ENCODE measurements around the gene DDTL.

DDTL gene

DNA sequence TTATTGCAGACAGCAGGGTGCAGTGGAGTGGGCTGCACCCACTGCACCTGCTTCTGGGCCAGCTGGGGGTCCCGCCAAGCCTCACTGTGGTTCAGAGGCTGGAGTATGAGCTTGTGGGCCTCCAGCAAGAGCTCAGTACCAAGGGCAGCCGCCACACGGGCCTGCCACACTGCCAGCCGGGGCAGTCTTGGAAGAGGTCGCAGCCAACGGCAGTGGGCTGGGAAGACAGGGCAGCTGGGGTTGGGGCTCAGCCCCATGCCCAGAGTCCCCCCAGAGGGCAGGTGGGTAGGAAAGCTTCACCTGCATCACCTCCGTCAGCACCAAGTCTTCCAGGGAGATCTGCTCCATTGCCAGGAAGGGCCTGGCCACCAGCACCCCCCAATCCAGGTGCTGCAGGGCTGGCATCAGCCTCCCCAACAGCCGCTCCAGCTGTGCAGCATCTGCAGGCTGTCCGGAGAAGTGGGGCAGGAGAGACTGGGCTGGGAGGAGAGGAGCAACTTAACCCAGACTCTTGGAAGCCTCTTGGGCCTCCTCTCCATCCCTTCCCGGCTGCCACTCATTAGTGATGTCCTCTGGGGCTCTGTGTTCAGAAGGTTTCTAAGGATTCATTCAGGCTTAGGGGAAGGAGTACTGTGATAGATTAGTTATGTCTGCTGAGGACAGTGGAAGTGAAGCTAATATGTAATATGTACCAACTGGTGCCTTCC, 39.7 kb downstream of the DDTL start:
- peak; percentile 2 for DNase-seq (ENCODE audit: low spot score)

DNA sequence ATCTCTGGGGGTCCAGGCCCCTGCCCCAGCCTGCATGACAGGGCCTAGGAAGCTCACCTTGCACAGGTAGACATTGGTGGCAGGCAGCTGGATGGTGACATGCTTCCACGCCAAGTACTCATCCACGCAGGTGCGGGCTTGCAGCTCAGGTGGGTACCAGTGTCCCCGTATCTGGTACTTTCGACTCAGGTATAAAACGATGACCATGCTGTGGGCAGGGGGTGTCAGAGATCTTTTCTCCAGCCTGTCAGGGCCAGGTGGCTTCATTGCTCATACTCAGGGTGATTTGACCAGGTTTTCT, 40.2 kb downstream of the DDTL start:
- DNase-seq (ENCODE audit: low spot score) = no peak

DNA sequence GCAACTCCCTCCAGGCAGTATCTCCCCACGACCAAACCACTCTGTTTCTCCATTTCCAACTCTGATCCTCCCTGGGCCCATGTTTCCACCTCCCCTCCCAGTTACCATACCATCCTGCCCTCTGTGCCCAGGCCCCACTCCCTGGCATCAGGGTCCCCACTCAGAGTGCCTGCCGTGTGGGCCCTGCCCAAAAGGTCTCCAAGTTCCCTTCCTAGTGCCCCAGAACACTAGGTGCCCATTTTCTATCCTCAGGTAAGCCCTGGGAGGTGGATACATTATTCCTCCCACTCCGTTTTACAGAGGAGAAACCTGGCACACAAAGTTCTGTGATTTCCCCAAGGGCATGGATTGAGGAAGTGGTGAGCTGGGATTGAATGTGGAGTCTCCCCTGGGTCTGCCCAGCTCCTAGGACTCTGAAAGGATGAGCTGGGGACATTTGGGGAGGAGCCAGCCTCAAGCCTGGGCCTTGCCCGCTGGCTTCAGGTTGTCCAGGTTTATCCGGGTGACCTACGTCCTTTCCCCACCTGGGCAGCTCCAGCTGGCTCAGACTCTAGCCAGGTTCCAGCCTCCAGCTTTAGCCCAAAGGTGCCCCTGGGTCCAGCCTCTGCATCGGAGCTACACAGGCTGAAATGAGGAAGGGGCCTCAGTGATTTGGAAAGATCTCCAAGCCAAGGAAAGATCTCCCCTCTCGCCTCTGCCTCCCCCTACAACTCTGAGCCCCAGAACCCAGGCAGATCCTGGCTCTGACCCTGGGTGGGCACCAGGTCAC, 40.7 kb downstream of the DDTL start:
- no peak for DNase-seq (ENCODE audit: low spot score)

DNA sequence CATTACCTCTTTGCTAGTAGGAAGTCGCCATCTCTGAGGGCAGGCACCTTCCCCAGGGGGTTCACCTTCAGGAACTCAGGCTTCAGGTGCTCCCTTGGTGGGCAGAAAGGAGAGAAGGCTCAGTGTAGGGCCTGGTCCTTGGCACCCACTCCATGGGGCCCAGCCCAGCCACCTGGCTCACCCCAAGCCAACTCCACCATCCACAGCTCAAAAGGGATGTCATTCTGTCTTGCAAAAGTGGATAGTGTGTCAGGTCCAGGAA, 41.3 kb downstream of the DDTL start:
- DNase-seq (ENCODE audit: low spot score) = no peak

DNA sequence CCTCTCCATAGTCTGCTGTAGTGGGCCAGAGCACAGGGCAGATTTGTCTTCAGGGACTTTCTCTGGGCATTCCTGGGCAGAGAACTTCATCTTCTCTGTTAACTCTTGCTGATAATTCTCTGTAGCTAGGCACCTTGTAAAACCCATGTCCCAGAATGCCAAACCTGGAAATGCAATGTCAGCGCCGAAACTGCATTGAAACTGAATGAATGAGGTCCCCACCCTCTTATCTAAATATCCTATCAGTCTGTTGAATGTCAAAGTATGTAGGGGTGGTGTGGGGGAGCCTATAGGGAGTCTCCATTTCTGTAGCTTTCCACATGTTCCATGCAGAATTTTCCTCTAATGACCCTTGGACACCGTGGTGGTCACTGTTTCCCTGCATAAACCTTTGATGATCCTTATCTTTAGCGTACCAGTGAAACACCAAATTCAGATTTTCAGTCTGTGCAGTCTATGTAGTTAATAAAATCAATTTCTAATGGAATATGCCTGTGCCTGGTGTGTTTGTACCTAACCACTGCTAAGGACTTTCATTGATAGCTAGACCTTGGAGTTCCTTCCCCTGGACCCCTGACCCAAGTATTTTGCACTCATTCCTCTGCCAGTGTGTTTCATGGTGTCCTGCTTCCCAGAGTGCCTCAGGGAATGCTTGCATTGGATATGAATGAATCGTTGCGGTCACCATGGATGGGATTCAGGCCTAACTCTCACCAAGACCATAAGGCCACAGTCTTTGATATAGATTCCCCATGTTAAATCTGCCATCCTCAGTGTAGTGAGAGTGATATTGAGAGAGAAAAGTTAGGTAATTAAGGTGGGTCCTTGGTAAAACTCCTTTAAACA, 41.9 kb downstream of the DDTL start:
- DNase-seq (ENCODE audit: low spot score) = no peak

DNA sequence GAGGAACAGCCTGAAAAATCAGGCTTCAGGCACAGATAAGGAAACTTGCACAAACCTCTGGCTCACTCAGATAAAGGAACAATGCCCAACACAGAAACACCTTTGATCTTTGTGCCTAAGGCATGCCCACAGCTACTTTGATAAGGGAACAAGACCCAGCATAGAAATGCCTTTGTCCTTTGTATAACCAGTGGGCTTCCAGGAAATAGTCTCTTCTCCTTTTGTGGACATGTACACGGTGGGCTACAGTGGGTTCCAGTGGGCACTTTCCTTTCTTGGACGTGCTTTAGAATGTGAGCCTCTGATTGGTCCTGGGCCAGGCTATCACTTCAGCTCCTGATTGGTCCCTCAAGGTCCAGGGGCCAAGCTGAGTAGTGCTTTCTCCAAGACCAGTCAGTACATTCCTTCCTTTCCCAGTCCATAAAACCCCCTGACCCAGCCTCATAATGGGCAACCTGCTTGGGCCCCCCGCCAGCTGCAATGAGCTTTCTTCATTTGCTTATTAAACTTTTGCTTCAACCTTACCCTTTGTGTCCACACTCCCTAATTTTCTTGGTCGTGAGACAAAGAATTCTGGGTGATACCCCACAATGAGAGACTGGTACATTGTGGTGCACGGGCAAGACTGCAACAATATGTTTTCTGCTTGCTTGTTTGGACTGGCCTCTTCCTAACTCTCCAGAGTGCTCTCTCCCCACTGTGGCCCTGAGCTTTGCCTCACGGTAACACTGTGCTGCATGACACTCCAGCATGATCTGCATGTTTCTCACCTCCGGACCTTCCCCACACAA, 42.7 kb downstream of the DDTL start:
- DNase-seq (ENCODE audit: low spot score) = no peak

DNA sequence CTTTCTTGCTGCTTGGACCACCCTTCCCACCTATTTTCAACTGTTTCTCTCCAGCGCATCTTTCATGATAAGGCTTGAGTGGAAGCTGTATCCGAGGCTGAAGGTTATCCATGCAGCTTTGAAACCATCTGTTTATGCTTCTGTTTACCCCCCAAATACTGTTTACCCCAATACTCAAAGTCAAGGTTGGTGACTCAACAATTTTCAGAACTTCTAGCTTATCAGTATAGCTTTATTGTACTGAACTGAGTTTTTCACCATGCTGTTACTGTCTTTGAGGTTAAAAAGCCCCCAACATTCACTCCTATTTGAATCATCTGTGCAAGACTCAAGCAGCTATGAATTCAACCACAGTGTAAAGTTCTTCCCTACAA, 43.3 kb downstream of the DDTL start:
- DNase-seq (ENCODE audit: low spot score) = no peak

DNA sequence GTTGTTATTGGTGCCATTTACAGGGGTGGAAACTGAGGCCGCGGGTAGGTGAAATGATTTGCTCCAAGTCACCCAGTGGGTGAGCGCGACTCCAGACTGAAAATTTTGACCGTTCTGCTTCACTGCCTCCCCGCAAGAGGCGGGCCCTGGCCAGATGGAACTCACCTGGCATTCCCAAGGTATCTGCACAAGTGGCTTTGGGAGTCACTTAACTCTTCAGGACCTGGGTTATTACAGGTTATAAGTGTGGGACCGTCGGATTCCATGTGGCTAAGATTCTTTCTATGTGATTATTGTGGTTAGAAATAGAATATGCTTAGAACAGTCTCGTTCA, 45.0 kb downstream of the DDTL start:
- DNase-seq (ENCODE audit: low spot score) = no peak

DNA sequence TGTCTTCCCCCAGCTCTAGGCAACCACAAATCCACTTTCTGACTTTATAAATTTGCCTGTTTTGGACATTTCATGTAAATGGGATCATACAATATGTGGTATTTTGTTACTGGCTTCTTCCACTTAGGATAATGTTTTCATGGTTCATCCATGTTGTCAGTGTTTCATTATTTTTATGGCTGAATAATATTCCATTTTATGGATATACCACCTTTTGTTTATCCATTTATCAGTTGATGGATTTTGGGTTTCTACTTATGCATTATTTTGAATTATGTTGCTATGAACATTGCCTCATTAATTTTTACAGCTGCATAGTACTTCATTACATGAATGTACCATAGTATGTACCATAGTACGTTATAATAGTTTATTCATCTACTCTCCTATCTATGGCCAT, 49.5 kb downstream of the DDTL start:
- no peak for DNase-seq (ENCODE audit: low spot score)

DNA sequence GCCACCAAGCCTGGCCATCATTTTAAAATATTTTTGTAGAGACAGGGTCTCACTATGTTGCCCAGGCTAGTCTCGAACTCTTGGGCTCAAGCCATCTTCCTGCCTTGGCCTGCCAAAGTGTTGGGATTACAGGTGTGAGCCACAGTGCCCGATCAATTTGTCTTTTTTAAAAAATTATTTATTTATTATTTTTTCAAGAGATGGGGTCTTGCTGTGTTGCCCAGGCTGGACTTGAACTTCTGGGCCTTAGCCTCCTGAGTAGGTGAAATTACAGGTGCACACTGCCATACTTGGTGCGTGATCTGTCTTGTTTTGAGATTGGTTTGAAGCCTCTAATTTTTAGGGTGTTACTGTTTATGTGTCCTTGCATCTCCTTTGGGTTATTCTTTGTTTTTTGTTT, 54.6 kb downstream of the DDTL start:
- no peak for DNase-seq (ENCODE audit: low spot score)

Data from hematopoietic multipotent progenitor cell treated with erythropoietin and hydrocortisone succinate and interleukin-3 and kit ligand, for 17 days (in vitro differentiated cells).